ENCODE data around the gene BEND7.
"Not testable (repeated sequence)": the region's sequence is repeated elsewhere in the genome, so short reads cannot be mapped to it uniquely, and the experiment has no call there.

BEND7 gene

DNA sequence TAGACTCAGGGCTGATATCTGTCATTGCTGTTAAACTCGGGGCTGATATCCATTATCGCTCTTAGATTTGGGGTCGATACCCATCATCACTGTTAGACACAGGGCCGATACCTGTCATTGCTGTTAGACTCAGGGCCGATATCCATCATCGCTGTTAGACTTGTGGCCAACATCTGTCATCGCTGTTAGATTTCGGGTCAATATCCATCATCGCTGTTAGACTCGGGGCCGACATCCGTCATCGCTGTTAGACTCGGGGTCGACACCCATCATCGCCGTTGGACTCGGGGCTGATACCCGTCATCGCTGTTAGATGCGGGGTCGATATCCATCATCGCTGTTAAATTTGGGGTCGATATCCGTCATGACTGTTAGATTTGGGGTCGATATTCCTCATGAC lies 54.8 kb downstream of the BEND7 start:
- no peak for DNase-seq

DNA sequence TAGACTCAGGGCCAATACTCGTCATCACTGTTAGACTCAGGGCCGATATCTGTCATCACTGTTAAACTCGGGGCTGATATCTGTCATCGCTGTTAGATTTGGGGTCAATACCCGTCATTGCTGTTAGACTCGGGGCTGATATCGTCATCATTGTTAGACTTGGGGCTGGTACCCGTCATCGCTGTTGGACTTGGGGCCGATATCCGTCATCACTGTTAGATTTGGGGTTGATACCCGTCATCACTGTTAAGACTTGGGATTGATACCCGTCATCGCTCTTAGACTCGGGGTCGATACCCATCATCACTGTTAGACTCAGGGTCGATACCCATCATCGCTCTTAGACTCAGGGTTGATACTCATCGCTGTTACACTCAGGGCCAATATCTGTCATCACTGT lies 56.5 kb downstream of the BEND7 start:
- no peak for DNase-seq

DNA sequence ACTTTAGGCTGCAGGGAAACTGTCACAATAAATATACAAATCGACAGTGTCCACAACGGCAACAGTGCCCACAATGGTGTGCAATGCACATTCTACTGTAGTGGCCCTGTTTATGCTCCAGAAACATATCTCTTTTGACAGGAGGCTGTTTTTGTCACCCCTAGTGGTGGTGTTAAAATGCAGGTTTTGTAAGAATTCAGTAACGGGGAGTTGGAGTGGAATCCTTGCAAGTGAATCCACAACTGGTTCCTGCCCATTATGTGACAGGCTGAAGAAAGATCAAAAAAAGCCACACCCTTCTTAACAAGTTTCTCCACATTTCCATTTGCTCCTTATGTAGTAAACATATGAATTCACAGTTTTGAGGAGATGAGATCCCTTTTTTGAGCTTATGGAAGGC lies 58.5 kb downstream of the BEND7 start:
- no peak for DNase-seq

DNA sequence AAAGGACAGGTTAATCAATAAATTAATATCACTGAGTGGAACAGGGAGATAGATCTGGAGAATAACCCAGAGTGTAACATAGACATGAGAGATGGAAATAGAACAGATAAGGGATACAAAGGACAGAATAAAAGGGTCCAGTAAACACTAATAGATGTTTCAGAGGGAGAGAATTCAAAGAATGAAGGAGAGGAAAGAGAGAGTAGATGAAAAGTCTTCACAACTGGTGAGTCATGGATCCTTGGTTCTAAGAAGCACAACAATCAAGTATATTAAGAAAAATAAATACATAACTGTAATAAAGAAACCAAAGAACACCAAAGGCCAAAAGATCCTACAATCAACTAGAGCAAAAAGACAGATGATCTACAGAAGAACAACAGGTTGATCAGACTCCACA lies 66.3 kb downstream of the BEND7 start:
- DNase-seq, result no peak

DNA sequence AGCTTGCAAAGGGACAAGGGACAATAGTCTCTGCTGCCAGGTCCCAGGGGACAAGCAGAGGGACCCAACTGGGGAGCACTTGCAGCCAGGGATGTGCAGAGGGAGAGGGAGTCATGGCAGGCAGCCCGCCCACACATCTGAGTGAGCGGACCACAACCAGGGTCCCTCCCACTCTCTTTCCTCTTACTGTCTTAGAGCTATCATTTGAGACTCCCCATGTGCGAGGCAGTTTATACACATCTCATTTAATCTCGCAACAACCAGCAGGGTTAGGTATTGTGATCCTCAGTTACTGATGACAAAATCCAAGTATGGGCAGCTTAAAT lies 70.2 kb downstream of the BEND7 start:
- DNase-seq, result no peak

DNA sequence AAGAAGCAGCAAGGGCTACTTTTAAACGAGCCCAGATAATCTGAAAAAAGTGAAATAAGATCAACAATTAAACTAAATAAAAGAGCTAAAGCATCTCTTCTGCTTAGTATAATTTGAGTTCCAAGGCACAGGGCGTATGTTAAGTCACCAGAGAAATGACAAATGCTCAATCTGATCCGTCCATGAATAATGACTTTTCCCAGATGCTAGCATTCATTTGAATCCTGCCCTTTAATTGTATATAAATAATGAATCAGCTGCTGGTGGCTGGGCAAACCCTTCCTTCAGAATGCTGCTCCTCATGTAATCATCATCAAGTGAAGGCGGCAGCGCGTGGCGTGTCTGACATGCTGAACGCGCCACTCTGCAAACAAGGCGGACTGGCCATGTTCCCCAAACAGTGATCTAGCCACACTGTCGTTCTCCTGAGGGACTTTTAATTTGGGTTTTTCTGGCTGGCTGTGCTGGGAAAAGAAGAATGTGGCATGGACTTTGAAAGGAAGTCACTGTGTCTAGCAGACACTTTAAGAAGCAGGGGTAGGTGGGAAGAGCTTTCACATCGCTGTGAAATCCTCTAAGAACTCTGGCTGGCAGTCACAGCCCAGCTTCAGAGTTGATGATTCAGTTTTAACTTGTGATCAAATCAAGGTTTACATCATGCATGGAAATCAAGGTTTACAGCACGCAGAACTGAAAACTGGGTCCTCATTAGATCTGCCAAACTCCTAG lies 70.7 kb downstream of the BEND7 start:
- no peak for DNase-seq

DNA sequence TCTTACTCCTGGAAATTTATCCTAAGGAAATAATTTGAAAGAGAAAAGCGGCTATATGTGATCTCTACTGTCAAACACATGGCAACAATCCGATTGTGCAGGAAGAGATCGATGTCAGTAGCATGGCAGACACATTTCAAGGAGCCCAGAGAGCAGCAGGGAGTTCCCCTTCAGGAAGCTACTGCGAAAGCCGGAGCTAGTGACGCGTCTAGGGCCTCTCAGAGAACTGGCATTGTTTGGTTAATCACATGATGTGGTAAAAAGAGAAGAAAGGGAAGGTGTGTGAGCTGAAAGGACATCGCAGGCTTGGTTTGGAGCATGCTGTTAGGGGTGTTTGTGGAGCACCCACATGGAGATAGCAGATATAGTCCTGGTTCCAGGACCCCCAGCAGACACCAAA lies 74.9 kb downstream of the BEND7 start:
- DNase-seq, result peak in 1 of 2 donors; percentile 32

DNA sequence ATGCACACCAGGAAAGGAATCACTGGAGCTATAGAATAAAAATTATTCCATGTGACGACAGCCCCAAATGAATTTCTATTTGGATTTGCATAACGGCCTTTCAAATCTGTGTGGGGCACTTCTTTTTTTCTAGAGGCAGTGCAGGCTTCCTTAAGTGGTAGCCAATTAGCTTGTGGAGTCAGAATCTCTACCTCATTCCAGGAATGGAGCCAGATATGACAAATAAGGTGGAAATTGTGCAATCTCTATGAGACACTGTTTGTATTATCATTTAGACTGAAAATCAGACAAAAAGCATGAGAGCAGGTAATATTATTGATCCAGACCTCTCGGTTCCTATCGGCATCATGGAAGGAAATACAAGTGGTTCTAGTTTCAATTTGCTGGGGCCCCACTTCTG lies 78.7 kb downstream of the BEND7 start:
- no peak for DNase-seq

DNA sequence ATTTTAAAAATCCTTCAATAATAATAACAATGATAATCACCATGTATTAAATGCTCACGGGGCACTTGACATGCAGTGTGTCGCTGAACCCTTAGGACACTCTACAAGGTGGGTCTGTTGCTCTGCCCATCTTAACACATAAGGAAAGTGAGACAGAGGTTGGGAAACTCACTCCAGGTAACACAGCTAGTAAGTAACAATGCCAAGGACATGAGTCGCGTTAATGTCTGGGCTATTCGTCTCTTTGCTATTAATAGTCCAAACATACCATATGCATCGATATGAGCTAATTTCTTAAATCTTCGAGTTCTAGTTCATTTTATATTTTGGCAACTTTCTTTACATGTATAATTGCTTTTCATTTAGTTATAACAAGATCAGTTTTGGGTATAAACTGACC lies 79.5 kb downstream of the BEND7 start:
- no peak for DNase-seq

DNA sequence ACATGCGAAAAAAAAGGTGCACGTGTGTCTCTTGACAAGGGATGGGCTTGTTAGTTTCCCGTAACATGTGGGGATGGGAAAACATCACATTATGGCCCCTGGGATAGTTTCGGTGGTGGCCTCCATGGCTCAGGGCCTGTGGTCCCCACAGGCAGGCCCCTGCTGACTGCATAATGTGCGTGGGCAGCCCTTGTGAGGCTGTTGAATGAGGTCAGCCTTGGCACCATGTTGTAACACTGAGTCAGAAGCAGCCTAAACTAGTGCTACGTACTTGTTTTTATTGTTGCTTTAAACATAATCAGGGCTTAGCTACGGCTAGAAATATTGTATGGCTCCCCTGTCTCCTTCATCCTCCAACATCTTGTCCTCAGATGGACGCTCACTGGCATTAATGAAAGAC lies 80.6 kb downstream of the BEND7 start:
- no peak for DNase-seq

DNA sequence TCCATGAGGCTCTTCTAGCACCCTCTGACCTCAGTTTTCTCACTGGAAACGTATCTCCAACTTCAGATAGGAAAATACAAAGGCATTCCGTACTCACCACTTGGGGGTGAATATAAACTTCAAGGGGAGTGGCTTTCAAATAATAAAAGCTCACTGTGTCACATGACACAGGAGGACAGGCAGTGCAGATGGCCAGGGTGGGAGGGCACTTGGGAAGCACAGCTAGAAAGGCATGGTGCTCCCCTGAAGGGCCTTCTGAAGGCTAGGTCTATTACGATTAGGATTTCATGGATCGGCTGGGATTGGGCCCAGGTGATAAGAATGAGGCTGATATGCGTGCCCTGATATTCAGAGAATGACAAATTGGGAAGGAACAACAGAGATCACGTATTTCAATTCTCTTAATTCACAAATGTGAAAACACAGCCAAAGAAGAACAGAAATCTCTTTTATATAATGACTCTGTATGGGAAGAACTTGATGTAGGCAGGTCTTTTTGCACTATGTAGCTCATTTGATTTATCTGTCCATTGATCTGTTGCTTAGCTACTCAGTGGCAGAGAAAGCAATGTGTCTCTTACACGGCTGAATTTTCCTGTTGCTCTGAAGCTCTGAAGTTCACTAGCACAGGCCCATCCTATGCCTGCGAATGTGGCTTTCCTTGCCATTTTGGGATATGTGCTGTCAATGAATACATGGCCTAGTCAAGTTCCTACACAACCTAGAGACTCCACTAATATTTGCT lies 83.0 kb downstream of the BEND7 start:
- no peak for DNase-seq

DNA sequence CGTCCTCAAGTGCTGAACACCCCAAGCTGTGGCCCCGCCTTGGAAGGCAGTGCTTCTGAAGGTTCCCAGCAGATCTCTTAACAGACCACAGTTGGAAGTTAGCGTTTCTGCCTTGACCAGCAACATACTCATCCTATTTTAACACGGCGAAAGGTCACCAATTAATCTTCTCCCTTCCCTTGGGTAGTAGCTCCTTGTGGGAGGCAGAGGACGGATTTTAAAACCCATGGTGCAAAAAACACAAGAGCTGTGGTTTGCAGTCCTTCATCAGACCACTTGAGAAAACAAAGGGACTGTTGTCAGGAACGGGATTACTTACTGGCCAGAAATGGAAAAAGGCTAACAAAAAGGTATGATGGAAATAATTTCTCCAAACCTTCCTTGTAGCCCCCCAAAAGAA lies 87.3 kb downstream of the BEND7 start:
- no peak for DNase-seq

DNA sequence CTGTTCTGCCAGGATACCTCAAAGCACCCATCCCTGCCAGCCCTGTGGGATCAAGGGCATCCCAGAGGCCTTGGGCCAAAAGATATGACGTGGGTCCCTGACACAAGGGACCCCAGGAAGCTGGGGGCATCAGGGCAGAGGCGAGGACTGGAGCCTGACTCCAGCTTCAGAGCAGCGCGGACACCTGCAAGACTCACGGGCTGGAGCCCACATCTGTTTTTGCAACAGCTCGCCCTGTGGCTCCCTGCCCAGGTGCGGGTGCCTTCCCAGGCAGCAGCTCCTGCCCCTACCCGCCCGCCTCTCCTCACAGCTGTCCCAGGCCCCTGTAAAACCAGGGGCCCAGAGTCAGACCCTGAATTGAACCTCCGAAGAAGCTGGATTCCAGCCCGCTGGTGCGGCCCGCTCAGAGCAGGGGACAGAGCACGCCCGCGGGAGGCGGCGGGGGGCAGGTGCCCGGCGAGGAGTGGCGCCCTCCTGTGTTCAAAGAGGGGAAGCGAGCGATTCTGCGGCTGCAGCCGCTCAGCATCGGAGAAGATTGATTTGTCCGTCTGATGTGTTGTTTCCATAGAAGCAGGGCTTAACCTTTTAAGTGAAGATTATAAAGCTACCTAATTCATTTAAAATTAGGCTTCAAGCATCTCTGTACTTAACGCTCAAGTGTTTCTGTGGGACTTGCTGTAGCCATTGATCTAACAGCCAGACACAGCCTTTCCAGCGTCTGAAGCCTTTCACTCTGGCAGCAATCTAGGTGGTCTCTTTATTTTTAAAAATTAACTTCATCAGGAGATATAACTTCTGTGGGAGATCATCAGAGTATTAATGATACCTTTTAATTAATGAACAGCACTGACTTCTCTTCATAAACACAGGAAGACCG lies 88.4 kb downstream of the BEND7 start:
- DNase-seq, result peak; percentile 68 to 75

DNA sequence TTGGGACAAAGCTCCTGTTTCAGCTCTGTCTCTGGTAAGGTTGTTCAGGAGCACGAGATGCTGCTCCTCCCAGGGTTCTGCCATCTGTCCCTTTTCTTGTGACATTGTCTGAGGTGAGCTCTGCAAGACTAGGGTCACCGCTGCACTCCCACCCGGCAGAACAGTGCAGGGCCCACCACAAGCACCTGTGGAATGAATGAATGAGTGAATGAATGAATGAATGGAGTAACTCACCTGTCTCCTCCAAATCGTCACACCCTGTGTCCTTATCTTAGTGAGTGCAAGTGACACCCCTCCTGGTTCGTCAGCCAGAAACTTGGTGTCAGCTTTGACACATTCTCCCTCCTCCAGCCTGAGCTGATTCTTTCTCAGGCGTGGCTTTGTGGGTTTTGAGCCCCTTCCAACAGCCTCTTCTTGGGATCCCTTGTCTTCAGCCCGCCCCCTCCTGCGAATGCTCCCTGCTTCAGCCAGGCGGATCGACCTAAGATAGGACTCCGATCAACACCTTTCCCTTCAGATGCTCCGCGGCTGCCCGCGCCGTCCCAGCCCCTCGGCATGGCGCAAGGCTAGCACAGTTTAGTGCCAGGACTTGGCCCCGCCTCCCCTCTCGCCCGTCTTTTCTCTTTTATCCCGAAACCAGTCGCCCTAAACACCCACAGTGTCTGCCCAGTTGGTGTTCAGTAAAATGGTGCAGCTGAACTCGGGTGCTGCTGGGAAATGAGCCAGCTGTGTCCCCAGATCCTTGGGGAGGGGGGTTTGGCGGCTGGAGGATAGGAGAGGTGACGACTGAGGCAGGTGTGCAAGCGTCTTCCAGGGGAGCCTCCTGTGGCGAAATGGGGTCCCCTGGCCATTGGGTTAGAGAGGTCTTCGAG lies 89.3 kb downstream of the BEND7 start:
- DNase-seq, result peak in 1 of 2 donors; percentile 24

DNA sequence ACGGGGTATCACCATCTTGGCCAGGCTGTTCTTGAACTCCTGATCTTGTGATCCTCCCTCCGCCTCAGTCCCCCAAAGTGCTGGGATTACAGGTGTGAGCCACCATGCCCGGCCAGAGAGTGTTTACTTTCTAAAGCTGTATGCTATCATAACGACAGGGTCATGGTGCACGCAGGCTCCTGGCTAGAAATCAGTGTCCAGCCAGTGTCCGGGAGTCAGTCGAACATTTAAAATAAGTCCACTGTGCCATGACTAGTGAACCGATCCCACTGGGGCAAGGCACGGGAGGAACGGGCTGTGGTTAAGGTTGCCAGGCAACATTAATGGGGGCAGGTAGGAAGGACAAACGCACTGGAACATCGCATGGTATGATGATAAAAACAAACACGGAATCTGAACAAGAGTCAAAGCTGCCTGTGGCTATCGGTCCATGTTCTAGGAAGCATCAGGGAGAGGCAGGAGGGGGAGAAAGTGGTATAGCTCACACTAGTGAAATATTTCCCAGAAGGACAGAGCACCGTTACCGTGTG lies 91.7 kb downstream of the BEND7 start:
- DNase-seq, result no peak

DNA sequence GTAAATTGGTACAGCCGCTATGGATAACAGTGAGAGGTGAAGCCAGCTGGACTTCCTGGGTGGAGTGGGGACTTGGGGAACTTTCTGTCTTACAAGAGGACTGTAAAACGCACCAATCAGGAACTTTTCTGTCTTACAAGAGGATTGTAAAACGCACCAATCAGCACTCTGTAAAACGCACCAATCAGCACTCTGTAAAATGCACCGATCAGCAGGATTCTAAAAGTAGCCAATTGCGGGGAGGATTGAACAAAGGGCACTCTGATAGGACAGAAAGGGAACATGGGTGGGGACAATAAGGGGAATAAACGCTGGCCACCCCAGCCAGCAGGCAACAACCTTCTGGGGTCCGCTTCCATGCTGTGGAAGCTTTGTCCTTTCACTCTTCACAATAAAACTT lies 100.9 kb downstream of the BEND7 start:
- DNase-seq, result not testable (repeated sequence)

DNA sequence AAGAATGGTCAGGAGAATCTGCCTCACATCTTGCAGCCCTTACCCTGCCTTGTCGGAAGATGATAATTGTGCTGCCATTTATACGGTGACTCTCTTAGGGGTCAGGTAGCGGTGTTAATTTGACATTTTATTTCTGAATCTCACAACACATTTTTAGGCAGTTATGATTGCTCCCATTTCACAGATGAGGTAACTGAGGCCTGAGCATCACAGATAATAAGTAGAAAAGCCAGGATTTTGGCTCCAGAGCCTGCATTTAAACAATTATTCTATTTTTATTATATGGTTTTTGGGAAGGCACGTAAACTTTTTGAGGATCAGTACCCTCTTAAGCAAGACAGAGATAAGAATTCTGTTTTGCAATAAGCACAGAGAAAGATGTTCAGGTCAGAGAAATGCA lies 103.4 kb downstream of the BEND7 start:
- no peak for DNase-seq

DNA sequence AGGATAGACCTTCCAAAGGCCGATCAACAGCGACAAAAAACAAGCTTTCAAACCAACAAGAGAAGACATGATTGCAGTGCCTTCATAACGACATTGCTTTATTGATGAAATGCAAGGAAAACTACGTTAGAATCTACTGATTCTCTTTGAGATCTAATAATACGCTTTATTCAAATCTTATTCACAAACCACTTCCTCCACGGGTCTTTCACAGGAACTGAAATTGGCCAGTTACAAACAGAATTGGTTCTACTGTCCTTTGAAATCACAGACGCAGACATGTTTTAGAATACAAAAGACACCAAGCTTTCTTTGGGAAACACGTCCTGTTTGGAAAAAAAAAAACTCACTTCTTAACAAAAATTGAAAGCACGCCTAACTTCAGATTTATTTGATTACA lies 106.0 kb downstream of the BEND7 start:
- no peak for DNase-seq

DNA sequence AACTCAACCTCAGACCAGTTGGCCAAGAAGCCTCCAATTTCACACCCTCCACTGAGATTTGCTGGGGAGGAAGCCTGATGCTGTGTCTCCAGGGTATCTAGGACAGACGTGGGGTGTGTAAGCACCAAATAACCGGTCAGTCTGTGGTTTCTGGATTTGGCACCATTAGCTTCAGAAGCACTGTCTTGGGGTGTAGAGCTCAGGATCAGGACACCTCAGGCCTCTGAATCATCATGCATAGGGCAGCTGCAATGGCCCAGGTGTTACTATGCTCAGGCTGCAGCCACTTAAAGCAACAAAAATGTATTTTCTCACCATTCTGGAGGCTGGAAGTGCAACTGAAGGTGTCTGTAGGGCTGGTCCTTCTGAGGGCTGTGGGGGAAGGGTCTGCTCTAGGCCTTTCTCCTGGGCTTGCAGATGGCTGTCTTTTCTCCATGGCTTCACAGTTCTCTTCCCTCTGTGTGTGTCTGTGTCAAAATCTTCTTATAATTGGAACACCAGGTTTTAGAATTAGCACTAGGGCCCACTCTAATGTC lies 107.4 kb downstream of the BEND7 start:
- DNase-seq, result no peak

DNA sequence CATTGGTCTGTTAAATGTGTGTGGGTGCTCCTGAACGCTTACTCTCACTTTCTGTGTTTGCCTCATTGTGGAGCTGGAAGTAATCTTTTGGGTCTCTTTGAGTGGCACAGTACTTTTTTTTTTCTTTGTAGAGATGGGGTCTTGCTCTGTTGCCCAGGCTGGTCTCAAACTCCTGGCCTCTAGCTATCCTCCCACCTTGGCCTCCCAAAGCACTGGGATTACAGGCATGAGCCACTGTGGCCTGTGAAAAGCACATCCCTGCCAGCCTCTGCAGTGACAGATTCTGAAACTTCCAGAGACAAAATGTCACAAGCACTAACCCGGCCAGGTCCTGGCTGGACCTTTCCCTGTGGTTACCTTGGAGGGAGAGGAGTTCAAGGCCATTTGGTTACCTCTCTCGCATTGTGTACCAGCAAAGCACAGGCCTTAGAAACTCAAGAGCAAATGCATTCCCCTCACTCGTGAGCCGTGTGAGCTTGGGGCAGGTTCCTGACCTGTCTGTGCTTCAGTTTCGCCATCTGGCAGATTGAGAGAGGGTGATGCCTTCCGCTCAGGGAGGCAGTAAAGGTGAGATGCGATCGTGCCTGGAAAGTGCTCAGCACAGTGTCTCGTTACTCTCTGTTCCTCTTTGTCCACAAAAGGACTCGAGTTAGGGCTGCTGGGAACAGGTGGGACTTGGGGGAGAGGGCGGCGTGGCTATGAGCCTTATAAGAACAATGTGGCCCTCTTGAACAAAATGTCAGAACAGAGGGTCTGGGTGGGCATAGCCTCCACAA lies 108.1 kb downstream of the BEND7 start:
- DNase-seq, result no peak

DNA sequence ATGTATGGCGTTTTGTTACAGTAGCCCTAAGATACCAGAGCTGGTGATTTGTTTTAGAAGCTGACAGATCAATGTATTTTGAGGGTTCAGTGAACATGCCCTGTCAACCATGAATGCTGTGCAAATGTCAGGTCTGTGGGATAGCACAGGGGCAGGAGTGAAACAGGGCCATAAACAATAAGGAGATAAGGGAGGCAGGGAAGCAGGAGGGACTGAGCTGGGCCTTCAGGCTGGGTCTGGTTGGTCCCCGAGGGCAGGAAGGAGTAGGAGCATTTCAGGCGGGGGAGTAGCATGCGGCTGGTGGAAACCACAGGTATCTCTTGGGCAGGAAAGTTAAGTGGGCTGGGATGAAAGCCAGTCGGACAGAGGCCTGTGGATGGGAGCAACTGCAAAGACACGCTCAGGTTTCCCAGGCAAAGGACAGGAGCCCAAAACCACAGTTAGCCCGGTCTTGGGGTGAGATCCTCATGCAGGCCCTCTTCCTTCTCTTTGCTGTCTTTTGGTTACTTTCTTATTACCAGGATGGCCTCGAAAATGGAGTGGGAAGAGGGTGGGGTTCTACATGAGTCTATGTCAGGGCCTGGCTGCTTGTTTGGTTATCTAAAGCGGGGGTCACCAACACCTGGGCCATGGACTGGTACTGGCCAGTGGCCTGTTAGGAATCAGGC lies 111.2 kb downstream of the BEND7 start:
- DNase-seq, result no peak
